ENCODE data around the gene DCBLD2.

GRCh38 chr3:98768961-98769360 lies 132.5 kb downstream of the DCBLD2 start:
- no peak for TF ChIP-seq CTCF (IDR thresholded peaks at IDR 0.05)
- no peak for TF ChIP-seq POLR2A (IDR thresholded peaks at IDR 0.05)

Data from heart left ventricle (tissue), 13 donors.